ENCODE measurements around the gene MYO5B. TPM values are rescaled to one million over a fixed set of nuclear protein-coding genes. Genes with fewer than 3 reads are reported as not detected.

MYO5B gene
- total RNA-seq, 2 experiments from 2014 or later = not detected

GRCh38 chr18:50006470-50007046 lies 188.4 kb downstream of the MYO5B start:
- intact Hi-C loops (cut with micrococcal nuclease; ENCODE audit: unreplicated experiment) = loop anchor here (5.0 kb wide), 1 partner anchor 351 kb away; no protein-coding TSS in a partner anchor

GRCh38 chr18:50004013-50004412 lies 190.9 kb downstream of the MYO5B start:
- H3K27ac ChIP-seq (ENCODE audit: low read depth, low read length, poor library complexity, severe bottlenecking) = no peak overlapping the region
- H3K4me3 ChIP-seq (ENCODE audit: low read depth, low read length, poor library complexity, severe bottlenecking) = no peak overlapping the region
- H3K36me3 ChIP-seq (ENCODE audit: insufficient read depth, low read length) = no peaks in the 10 kb centered on the region
- no peak overlapping the region for H3K4me2 ChIP-seq (ENCODE audit: low read length)
- ChIA-PET POLR2A (no interaction called here), CTCF (ENCODE audit: unreplicated experiment) (no interaction called here)
- H4K20me1 ChIP-seq (ENCODE audit: insufficient read depth, low read length) = no peaks in the 10 kb centered on the region
- TF ChIP-seq EZH2phosphoT487 (IDR thresholded peaks at IDR 0.05; ENCODE audit: borderline replicate concordance, low read depth, low read length) (no peak), CTCF (conservative IDR thresholded peaks at IDR 0.05; ENCODE audit: low read length) (no peak)
- no peak overlapping the region for H2AFZ ChIP-seq (ENCODE audit: low read length)
- H3K4me1 ChIP-seq (ENCODE audit: insufficient read depth, low read length, poor library complexity, severe bottlenecking) = no peaks in the 10 kb centered on the region
- no peak for DNase-seq (ENCODE audit: low spot score)
- no peaks in the 10 kb centered on the region for H3K9me2 ChIP-seq (ENCODE audit: insufficient read depth, low read length)
- BruUV-seq (replicated peaks) = no TSS peak
- intact Hi-C loops (cut with micrococcal nuclease; ENCODE audit: unreplicated experiment) = no loop called here
- no peaks in the 10 kb centered on the region for H3K9me3 ChIP-seq (ENCODE audit: low read length)
- no peaks in the 10 kb centered on the region for H3K79me2 ChIP-seq (ENCODE audit: insufficient read depth, low read depth, low read length)

More at GRCh38 chr18:50006470-50007046, 188.4 kb downstream of the MYO5B start:
- ChIA-PET CTCF (ENCODE audit: unreplicated experiment) (no interaction called here), POLR2A (no interaction called here)
- Histone ChIP-seq H4K20me1 (ENCODE audit: insufficient read depth, low read length) (no peaks in the 10 kb centered on the region), H3K4me2 (ENCODE audit: low read length) (no peak overlapping the region), H3K79me2 (ENCODE audit: insufficient read depth, low read depth, low read length) (no peaks in the 10 kb centered on the region), H3K9me3 (ENCODE audit: low read length) (no peaks in the 10 kb centered on the region), H3K27ac (ENCODE audit: low read depth, low read length, poor library complexity, severe bottlenecking) (no peak overlapping the region), H3K9me2 (ENCODE audit: insufficient read depth, low read length) (no peaks in the 10 kb centered on the region), H3K4me3 (ENCODE audit: low read depth, low read length, poor library complexity, severe bottlenecking) (no peak overlapping the region), H2AFZ (ENCODE audit: low read length) (no peak overlapping the region), H3K36me3 (ENCODE audit: insufficient read depth, low read length) (no peaks in the 10 kb centered on the region), H3K4me1 (ENCODE audit: insufficient read depth, low read length, poor library complexity, severe bottlenecking) (no peaks in the 10 kb centered on the region)
- TF ChIP-seq EZH2phosphoT487 (IDR thresholded peaks at IDR 0.05; ENCODE audit: borderline replicate concordance, low read depth, low read length) (no peak), CTCF (conservative IDR thresholded peaks at IDR 0.05; ENCODE audit: low read length) (no peak)
- no peak for DNase-seq (ENCODE audit: low spot score)
- BruUV-seq (replicated peaks) = no TSS peak

GRCh38 chr18:50002781-50003180 lies 192.2 kb downstream of the MYO5B start:
- H3K79me2 ChIP-seq (ENCODE audit: insufficient read depth, low read depth, low read length) = no peaks in the 10 kb centered on the region
- no peak for DNase-seq (ENCODE audit: low spot score)
- no peak overlapping the region for H3K4me2 ChIP-seq (ENCODE audit: low read length)
- no peak overlapping the region for H3K4me3 ChIP-seq (ENCODE audit: low read depth, low read length, poor library complexity, severe bottlenecking)
- no peaks in the 10 kb centered on the region for H3K36me3 ChIP-seq (ENCODE audit: insufficient read depth, low read length)
- H2AFZ ChIP-seq (ENCODE audit: low read length) = no peak overlapping the region
- BruUV-seq (replicated peaks) = no TSS peak
- intact Hi-C loops (cut with micrococcal nuclease; ENCODE audit: unreplicated experiment) = no loop called here
- CTCF ChIA-PET (ENCODE audit: unreplicated experiment) = no interaction called here
- H3K27ac ChIP-seq (ENCODE audit: low read depth, low read length, poor library complexity, severe bottlenecking) = no peak overlapping the region
- no peak for TF ChIP-seq EZH2phosphoT487 (IDR thresholded peaks at IDR 0.05; ENCODE audit: borderline replicate concordance, low read depth, low read length)
- no peaks in the 10 kb centered on the region for H4K20me1 ChIP-seq (ENCODE audit: insufficient read depth, low read length)
- H3K9me3 ChIP-seq (ENCODE audit: low read length) = no peaks in the 10 kb centered on the region
- no peaks in the 10 kb centered on the region for H3K9me2 ChIP-seq (ENCODE audit: insufficient read depth, low read length)
- no peaks in the 10 kb centered on the region for H3K4me1 ChIP-seq (ENCODE audit: insufficient read depth, low read length, poor library complexity, severe bottlenecking)
- POLR2A ChIA-PET = no interaction called here
